ENCODE measurements around the gene CNTD1.

The CNTD1 gene

GRCh38 chr17:42773290-42774035, 25.2 kb upstream of the CNTD1 start, which contains the start of gene VPS25:
Gene VPS25, plus strand, starts transcription at chr17:42773449. Its CDS starts 27 bp downstream, at chr17:42773476.
- H3K9ac ChIP-seq (ENCODE audit: low read depth, low read length, poor library complexity, severe bottlenecking), result peak within 1 kb of the TSS; percentile 90
- H3K4me3 ChIP-seq (ENCODE audit: low read length, poor library complexity, severe bottlenecking), result peak within 1 kb of the TSS; percentile 93
- no peaks in the 10 kb centered on the region for H3K9me2 ChIP-seq (replicated peaks; ENCODE audit: low read depth, low read length)
- no peaks in the 10 kb centered on the region for H3K27me3 ChIP-seq (ENCODE audit: insufficient read depth, low read length, poor library complexity, severe bottlenecking)
- H3K79me2 ChIP-seq (ENCODE audit: insufficient read depth, low read length), result peaks cover 19% of the 10 kb centered on the region
- no peaks in the 10 kb centered on the region for H4K20me1 ChIP-seq (ENCODE audit: insufficient read depth, low read length, poor library complexity, severe bottlenecking)
- no peaks in the 10 kb centered on the region for H3K9me3 ChIP-seq (ENCODE audit: insufficient read depth, low read depth, low read length)
- peaks cover 15% of the 10 kb centered on the region for H3K4me1 ChIP-seq (ENCODE audit: insufficient read depth, low read length, poor library complexity, severe bottlenecking)
- peak within 1 kb of the TSS; percentile 97 for H3K4me2 ChIP-seq (ENCODE audit: low read depth, low read length, poor library complexity, severe bottlenecking)
- no peak for TF ChIP-seq EZH2phosphoT487 (IDR thresholded peaks at IDR 0.05; ENCODE audit: borderline replicate concordance)
- TF ChIP-seq, protein P1, sequence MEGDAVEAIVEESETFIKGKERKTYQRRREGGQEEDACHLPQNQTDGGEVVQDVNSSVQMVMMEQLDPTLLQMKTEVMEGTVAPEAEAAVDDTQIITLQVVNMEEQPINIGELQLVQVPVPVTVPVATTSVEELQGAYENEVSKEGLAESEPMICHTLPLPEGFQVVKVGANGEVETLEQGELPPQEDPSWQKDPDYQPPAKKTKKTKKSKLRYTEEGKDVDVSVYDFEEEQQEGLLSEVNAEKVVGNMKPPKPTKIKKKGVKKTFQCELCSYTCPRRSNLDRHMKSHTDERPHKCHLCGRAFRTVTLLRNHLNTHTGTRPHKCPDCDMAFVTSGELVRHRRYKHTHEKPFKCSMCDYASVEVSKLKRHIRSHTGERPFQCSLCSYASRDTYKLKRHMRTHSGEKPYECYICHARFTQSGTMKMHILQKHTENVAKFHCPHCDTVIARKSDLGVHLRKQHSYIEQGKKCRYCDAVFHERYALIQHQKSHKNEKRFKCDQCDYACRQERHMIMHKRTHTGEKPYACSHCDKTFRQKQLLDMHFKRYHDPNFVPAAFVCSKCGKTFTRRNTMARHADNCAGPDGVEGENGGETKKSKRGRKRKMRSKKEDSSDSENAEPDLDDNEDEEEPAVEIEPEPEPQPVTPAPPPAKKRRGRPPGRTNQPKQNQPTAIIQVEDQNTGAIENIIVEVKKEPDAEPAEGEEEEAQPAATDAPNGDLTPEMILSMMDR (conservative IDR thresholded peaks at IDR 0.05; ENCODE audit: low read length), result no peak; the same call in 1 of the 2 replicates
- peak within 1 kb of the TSS; percentile 95 for H2AFZ ChIP-seq (ENCODE audit: low read length)
- H3K36me3 ChIP-seq (ENCODE audit: insufficient read depth, low read length), result peaks cover 8% of the 10 kb centered on the region; the same call in 1 of the 2 replicates
- no peaks in the 10 kb centered on the region for H3F3A ChIP-seq (ENCODE audit: low read depth)

- Histone ChIP-seq H3K9me2 (replicated peaks; ENCODE audit: low read depth, low read length) (no peaks in the 10 kb centered on the region), H3K9ac (ENCODE audit: low read depth, low read length, poor library complexity, severe bottlenecking) (peak overlapping the region; percentile 90), H3K4me1 (ENCODE audit: insufficient read depth, low read length, poor library complexity, severe bottlenecking) (peaks cover 15% of the 10 kb centered on the region), H4K20me1 (ENCODE audit: insufficient read depth, low read length, poor library complexity, severe bottlenecking) (no peaks in the 10 kb centered on the region), H3K4me3 (ENCODE audit: low read length, poor library complexity, severe bottlenecking) (peak overlapping the region; percentile 93), H2AFZ (ENCODE audit: low read length) (no peak overlapping the region), H3K9me3 (ENCODE audit: insufficient read depth, low read depth, low read length) (no peaks in the 10 kb centered on the region), H3K79me2 (ENCODE audit: insufficient read depth, low read length) (peaks cover 19% of the 10 kb centered on the region), H3K4me2 (ENCODE audit: low read depth, low read length, poor library complexity, severe bottlenecking) (peak overlapping the region; percentile 97), H3F3A (ENCODE audit: low read depth) (no peaks in the 10 kb centered on the region), H3K36me3 (ENCODE audit: insufficient read depth, low read length) (peaks cover 15% of the 10 kb centered on the region; the same call in 1 of the 2 replicates), H3K27me3 (ENCODE audit: insufficient read depth, low read length, poor library complexity, severe bottlenecking) (no peaks in the 10 kb centered on the region)
- TF ChIP-seq, protein P1 (conservative IDR thresholded peaks at IDR 0.05; ENCODE audit: low read length), result no peak
- TF ChIP-seq EZH2phosphoT487 (IDR thresholded peaks at IDR 0.05; ENCODE audit: borderline replicate concordance), result no peak
These were observed 24.5 kb upstream of the CNTD1 start for GRCh38 chr17:42774066-42774745.

DNA sequence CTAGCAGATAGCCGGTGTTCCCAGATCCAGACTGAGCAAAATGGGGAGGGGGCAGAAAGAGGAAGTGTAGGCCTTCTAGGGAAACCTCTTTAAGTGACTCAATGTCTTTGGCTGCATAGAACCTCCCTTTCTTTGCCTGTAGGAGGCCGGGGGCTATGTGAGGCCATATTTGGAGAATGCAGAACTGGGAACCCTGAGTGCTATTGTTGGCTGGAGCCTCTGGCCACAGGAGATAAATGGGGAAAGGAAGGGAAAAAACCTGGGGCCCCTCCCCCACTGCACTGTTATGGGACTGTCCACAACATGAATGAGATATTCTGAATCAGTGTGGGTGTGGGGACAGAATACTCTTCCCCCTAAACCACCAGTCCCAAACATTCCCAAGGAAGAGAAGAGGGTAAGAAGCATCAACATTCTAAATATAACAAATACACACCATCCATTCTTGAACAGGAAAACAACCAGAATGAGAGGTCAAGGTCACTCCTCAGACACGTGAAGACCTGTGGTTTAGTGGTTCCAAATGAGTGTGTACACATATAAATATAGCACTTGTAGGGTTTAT, 23.0 kb upstream of the CNTD1 start:
- Histone ChIP-seq H3K4me3 (ENCODE audit: low read length, poor library complexity, severe bottlenecking) (no peak overlapping the region), H3F3A (ENCODE audit: low read depth) (no peaks in the 10 kb centered on the region), H2AFZ (ENCODE audit: low read length) (no peak overlapping the region), H3K9me3 (ENCODE audit: insufficient read depth, low read depth, low read length) (no peaks in the 10 kb centered on the region), H3K9me2 (replicated peaks; ENCODE audit: low read depth, low read length) (no peaks in the 10 kb centered on the region), H3K9ac (ENCODE audit: low read depth, low read length, poor library complexity, severe bottlenecking) (no peak overlapping the region), H3K4me2 (ENCODE audit: low read depth, low read length, poor library complexity, severe bottlenecking) (no peak overlapping the region), H3K79me2 (ENCODE audit: insufficient read depth, low read length) (peaks cover 19% of the 10 kb centered on the region), H3K27me3 (ENCODE audit: insufficient read depth, low read length, poor library complexity, severe bottlenecking) (no peaks in the 10 kb centered on the region), H3K4me1 (ENCODE audit: insufficient read depth, low read length, poor library complexity, severe bottlenecking) (peaks cover 15% of the 10 kb centered on the region), H3K36me3 (ENCODE audit: insufficient read depth, low read length) (peaks cover 17% of the 10 kb centered on the region; the same call in 1 of the 2 replicates), H4K20me1 (ENCODE audit: insufficient read depth, low read length, poor library complexity, severe bottlenecking) (no peaks in the 10 kb centered on the region)
- TF ChIP-seq, protein P1 (conservative IDR thresholded peaks at IDR 0.05; ENCODE audit: low read length), result no peak
- TF ChIP-seq EZH2phosphoT487 (IDR thresholded peaks at IDR 0.05; ENCODE audit: borderline replicate concordance), result no peak

All from Loucy (cell line).